NK-92 treated with Interleukin-12 subunit alpha and Interleukin-12 subunit beta, amount 100 ng/mL, for 24 hours (cell line): ENCODE results near the gene TUBA1B.

ENCODE experiments used
- DNase-seq: peaks from one replicate; lab custom pipeline; 2025; lab: John Stamatoyannopoulos, UW

Gene TUBA1B

GRCh38 chr12:49089821-49090773, 41.1 kb downstream of the TUBA1B start:
- no peak for DNase-seq

- DNase-seq = no peak
Measured at GRCh38 chr12:49088932-49089330, 42.3 kb downstream of the TUBA1B start.

GRCh38 chr12:49088150-49088931, 42.9 kb downstream of the TUBA1B start:
- DNase-seq = peak; percentile 72

- DNase-seq = no peak
Measured at GRCh38 chr12:49086116-49086515, 45.1 kb downstream of the TUBA1B start.

GRCh38 chr12:49084438-49084837, 46.8 kb downstream of the TUBA1B start:
- DNase-seq = no peak

- DNase-seq = no peak
Measured at GRCh38 chr12:49079793-49080192, 51.4 kb downstream of the TUBA1B start.
